ENCODE data around the gene RHEB. TPM values are rescaled to one million over a fixed set of nuclear protein-coding genes. Genes with fewer than 3 reads are reported as not detected.

Gene RHEB
- total RNA-seq, 1 experiment from 2014 or later = 87.0 TPM

DNA sequence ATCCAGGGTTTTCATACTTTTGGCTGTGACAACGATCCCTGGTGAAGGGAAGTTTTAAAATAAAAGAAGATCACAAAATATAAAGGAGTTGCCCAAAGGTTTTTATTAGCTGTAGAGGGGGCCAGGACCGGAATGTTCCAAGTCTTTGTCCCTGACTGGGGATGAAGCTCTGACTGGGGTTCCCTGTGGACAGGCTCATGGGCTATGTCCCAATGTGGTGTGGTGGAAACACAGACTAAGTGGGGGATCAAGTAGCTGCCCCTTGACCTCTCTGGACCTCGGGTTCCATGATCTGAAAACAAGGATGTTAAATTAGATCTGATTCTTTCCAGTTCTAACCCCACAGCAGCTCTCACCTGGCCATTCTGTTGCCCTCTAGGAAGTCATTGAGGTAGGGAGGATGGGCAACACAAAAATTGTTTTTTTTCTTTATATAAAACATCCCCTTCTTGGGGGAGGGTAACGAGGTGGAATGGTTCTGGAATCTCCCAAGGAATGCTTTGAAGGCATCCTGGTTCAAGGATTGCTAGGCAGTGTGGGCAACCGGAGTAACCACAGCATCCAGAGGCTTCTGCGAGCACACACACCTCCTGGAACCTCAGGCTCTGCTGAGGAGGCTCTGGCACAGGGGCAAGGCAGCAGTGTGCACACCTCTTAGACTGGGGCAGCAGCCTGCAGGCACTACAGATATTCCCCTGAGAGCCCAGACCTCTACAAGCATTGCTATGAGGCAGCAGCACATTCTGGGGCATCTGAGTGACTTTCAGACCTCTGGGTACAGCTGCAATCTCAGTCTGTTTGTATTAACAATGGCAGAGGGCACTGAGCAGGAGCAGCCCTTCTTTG is 58.4 kb downstream of the RHEB start:
- ATAC-seq = no peak

DNA sequence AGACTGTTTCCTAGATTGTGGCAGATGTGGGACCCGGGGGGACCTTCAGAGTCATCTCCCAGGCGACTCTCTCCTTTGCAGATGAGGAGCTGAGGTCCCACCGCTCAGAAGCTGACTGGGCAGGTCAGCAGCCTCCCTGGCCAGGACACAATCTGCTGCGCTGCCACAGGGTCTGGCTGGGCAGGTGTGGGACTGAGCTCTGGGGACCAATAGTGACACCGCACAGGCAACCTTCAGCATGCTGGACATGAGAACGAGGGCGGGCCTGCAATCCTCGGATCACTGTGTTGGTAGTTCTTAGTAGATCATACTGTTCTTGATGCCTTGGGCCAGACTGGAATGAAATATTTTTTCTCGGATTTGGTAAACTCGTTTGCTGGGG is 59.2 kb downstream of the RHEB start:
- H2AFZ ChIP-seq (ENCODE audit: low read length) = peak overlapping the region; percentile 67
- H3K27me3 ChIP-seq (ENCODE audit: low read length) = no peaks in the 10 kb centered on the region
- DNase-seq = no peak
- TSS peak; percentile 85 for BruUV-seq (replicated peaks)
- H3K4me1 ChIP-seq (ENCODE audit: insufficient read depth, low read length) = peaks cover 22% of the 10 kb centered on the region
- peak; percentile 29 for ATAC-seq
- peak overlapping the region; percentile 97 for H3K4me2 ChIP-seq (ENCODE audit: low read length)
- H3F3A ChIP-seq (ENCODE audit: low read length, unreplicated experiment) = no peaks in the 10 kb centered on the region
- no peaks in the 10 kb centered on the region for H4K20me1 ChIP-seq (ENCODE audit: low read length)
- H3K36me3 ChIP-seq (ENCODE audit: low read depth, low read length) = peaks cover 8% of the 10 kb centered on the region
- H3K9me2 ChIP-seq (replicated peaks; ENCODE audit: low read length) = no peaks in the 10 kb centered on the region
- TF ChIP-seq EZH2phosphoT487 (IDR thresholded peaks at IDR 0.05; ENCODE audit: borderline replicate concordance, low read length) (no peak), EZH2 (IDR thresholded peaks at IDR 0.05; ENCODE audit: low read length, unreplicated experiment) (no peak)
- TF ChIP-seq, protein P1, sequence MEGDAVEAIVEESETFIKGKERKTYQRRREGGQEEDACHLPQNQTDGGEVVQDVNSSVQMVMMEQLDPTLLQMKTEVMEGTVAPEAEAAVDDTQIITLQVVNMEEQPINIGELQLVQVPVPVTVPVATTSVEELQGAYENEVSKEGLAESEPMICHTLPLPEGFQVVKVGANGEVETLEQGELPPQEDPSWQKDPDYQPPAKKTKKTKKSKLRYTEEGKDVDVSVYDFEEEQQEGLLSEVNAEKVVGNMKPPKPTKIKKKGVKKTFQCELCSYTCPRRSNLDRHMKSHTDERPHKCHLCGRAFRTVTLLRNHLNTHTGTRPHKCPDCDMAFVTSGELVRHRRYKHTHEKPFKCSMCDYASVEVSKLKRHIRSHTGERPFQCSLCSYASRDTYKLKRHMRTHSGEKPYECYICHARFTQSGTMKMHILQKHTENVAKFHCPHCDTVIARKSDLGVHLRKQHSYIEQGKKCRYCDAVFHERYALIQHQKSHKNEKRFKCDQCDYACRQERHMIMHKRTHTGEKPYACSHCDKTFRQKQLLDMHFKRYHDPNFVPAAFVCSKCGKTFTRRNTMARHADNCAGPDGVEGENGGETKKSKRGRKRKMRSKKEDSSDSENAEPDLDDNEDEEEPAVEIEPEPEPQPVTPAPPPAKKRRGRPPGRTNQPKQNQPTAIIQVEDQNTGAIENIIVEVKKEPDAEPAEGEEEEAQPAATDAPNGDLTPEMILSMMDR (conservative IDR thresholded peaks at IDR 0.05; ENCODE audit: low read depth, low read length) = no peak
- POLR2A ChIA-PET (ENCODE audit: unreplicated experiment) = interaction anchor here (0.6 kb wide), 1 partner anchor 601 kb away, joined by 3 read pairs; no protein-coding TSS in a partner anchor
- H3K79me2 ChIP-seq (ENCODE audit: low read length) = no peaks in the 10 kb centered on the region
- no peaks in the 10 kb centered on the region for H3K9me3 ChIP-seq (ENCODE audit: low read length)
- peak overlapping the region; percentile 70 for H3K27ac ChIP-seq (ENCODE audit: low read length)
- peak overlapping the region; percentile 64 for H3K4me3 ChIP-seq (ENCODE audit: low read length)
- CTCF ChIA-PET = interaction anchor here (0.6 to 1.3 kb wide), 2 partner anchors 47 to 138 kb away, joined by 3 to 6 read pairs; no protein-coding TSS in a partner anchor
- no peak overlapping the region for H3K9ac ChIP-seq (ENCODE audit: low read length)
- intact Hi-C loops (cut with micrococcal nuclease) = loop anchor here (1.0 to 10.0 kb wide), 2 partner anchors 58 to 294 kb away; no protein-coding TSS in a partner anchor

More for the DNA sequence above, 58.4 kb downstream of the RHEB start:
- Histone ChIP-seq H3K9me2 (replicated peaks; ENCODE audit: low read length) (no peaks in the 10 kb centered on the region), H4K20me1 (ENCODE audit: low read length) (no peaks in the 10 kb centered on the region), H3K79me2 (ENCODE audit: low read length) (no peaks in the 10 kb centered on the region), H3K9ac (ENCODE audit: low read length) (no peak overlapping the region), H3K4me2 (ENCODE audit: low read length) (no peak overlapping the region), H3K27ac (ENCODE audit: low read length) (no peak overlapping the region), H2AFZ (ENCODE audit: low read length) (no peak overlapping the region), H3K4me1 (ENCODE audit: insufficient read depth, low read length) (peaks cover 22% of the 10 kb centered on the region), H3K9me3 (ENCODE audit: low read length) (no peaks in the 10 kb centered on the region), H3K27me3 (ENCODE audit: low read length) (no peaks in the 10 kb centered on the region), H3K36me3 (ENCODE audit: low read depth, low read length) (peaks cover 16% of the 10 kb centered on the region), H3F3A (ENCODE audit: low read length, unreplicated experiment) (no peaks in the 10 kb centered on the region), H3K4me3 (ENCODE audit: low read length) (no peak overlapping the region)
- TF ChIP-seq EZH2 (IDR thresholded peaks at IDR 0.05; ENCODE audit: low read length, unreplicated experiment) (no peak), EZH2phosphoT487 (IDR thresholded peaks at IDR 0.05; ENCODE audit: borderline replicate concordance, low read length) (no peak)
- TF ChIP-seq, protein P1 (conservative IDR thresholded peaks at IDR 0.05; ENCODE audit: low read depth, low read length) = no peak
- intact Hi-C loops (cut with micrococcal nuclease) = loop anchor here (10.0 kb wide), 1 partner anchor 293 kb away; no protein-coding TSS in a partner anchor
- CTCF ChIA-PET = interaction anchor here (0.5 kb wide), 1 partner anchor 59 kb away, joined by 3 read pairs; no protein-coding TSS in a partner anchor
- POLR2A ChIA-PET (ENCODE audit: unreplicated experiment) = no interaction called here
- no peak for DNase-seq
- BruUV-seq (replicated peaks) = no TSS peak

Measured in PC-3 (cell line).